SIG-M5 (cell line): ENCODE data around the gene C16orf90.

Experiments
- DNase-seq: peaks from one replicate; lab custom pipeline; 2025; lab: John Stamatoyannopoulos, UW

Gene C16orf90

DNA sequence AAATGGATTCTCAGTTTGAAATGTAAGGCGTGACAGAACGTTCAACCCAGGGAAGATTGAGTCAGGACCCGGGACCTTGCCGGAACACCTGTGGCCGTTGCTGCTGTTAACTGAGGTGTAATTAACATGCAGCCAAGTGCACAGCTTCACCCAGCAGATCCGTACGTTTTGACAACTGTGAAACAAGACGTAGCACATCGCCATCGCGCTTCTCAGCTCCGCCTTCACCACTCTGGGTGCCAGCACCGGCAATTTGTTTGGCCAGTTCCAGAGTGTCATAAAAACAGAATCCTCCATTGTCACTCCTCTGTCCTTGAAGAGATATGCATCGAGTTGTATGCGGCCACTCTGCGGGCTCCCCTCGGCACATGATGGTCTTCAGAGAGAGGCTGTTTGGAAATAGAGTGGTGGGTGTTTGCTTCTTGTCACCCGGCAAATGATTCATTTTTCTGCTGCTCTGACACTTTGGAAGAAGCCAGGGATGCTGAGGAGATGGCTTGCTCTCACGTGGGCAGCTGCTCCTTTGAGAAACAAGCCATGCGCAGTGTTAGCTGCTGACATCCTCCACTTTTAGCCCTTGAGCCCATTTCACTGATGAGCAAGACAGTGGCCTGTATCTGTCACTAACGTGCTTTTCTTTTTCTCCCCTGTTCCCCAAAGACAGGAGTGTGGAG is 29.2 kb downstream of the C16orf90 start:
- DNase-seq, result no peak

- DNase-seq, result no peak
Measured at GRCh38 chr16:3465301-3465700, 30.0 kb downstream of the C16orf90 start.

DNA sequence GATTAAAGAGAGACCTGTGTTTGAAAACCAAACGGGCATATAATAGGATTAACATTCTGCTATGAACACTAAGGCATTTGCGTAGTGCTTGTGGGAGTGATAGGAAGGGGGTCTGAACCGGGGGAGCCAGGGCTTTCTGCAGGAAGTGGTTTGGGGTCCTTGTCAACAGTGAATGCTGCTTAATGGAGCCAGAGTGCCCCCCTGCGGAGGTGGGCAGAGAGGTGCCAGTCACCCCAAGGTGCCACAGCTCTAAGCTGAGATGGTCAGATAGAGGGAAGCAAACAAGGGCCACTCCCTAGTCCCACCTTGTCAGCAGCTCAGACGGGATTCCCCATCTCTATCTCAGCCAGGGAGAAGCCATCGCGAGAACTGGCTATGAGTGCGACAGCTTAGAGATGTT is 34.1 kb downstream of the C16orf90 start:
- no peak for DNase-seq

- no peak for DNase-seq
Measured at GRCh38 chr16:3460585-3460984, 34.7 kb downstream of the C16orf90 start.

DNA sequence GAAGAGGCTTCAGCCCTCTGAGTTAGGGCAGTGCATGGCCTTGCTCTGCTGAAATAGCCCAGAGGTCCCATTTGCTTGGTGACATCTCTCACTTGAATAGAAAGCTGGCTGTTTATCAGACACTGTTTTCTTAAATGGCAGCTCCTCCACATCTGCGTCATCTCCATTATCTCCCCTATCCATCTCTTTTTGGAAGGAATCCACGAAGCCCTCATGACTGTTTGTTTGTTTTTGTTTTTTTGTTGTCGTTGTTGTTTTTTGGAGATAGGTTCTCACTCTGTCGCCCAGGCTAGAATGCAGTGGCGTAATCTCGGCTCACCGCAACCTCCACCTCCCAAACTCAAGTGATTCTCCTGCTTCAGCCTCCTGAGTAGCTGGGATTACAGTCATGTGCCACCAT is 35.2 kb downstream of the C16orf90 start:
- no peak for DNase-seq

GRCh38 chr16:3459401-3460090 is 35.7 kb downstream of the C16orf90 start:
- DNase-seq, result no peak

- no peak for DNase-seq
Measured at GRCh38 chr16:3458852-3459361, 36.4 kb downstream of the C16orf90 start.

DNA sequence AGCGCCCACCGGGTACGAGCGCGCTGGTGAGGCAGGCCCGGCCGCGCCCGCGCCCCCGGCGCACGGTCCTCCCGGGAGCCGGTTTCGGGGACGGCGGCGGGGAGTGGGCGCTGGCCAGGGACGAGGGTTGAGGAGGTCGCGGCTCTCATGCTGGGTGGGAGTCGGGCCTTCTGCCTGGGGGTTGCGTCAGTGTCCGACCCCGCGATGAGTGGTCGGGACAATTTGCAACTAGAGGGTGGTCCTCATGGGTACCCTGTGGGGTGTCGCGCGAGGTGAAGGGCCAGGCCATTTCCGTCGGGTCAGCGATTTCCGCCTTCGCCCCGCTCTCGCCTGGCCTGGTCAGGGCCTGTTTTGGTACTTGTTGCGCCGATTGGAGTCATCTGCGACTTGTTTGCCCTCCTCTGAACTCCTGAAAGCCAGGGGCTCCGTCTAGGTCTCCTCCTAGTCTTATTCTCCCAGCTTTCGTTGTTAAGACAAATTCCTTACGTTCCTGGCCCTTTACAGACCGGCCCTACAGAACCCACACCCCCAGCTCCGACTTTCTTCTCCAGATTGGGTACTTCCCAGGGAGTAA is 36.9 kb downstream of the C16orf90 start:
- DNase-seq, result no peak

DNA sequence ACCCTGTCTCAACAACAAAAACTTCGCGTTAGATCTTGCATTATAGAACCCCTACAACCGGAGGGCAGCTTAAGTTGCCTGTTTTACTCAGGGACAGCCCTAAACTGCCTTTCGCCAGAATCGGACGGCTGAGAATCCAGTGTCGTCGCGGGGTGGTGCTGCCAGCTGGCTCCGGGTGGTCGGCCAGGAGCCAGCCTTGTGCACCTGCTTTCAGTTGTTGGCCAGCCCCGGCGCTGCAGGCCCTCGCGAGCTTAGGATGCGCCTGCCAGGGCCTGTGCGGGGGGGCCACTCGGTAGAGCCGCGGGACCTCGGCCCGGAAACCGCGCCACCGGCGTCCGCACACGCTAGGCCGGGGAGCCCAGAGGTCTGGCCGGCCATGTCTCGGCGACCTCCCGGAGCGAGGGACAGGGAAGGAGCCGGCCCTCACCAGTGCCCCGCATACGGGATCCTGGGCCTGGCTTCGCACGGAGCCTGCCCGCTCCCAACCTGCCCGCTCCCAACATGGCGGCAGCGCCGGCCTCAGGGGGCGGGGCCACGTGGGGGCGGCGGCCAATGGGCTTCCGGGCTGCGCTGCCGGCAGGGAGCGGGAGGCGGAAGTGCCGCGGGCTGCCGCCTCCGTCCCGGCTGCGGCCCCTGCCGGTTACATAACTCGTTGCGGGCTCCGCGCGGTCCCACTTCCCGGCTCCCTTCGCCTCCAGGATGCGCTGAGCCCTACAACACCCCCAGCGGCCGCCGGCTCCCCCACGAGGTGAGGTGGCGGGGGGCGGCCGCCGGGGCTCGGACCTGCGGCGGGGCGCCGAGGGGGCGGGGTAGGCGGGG is 37.6 kb downstream of the C16orf90 start:
- no peak for DNase-seq

DNA sequence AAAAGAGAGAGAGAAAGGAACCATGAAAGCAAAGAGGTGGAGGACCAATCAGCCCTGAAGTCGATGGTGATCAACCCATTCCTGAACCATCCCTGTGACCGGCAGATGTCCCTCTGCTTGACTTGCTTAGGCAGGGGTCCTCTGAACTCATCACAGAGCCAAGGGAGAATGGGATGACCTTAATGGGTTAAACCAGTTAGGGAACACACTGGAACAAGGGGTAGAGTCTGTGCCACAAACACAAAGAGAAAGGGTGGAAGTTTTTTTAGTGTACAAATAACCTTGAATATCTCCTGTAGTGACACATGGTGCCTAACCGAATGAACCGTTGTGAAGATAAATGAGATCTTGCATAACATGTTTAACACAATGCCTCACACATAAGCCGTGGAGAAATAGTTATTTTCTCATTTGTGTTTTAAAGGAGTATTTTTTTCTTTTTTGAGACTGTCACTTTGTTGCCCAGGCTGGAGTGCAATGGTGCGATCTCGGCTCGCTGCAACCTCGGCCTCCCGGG is 40.6 kb downstream of the C16orf90 start:
- DNase-seq, result no peak

GRCh38 chr16:3454093-3454492 is 41.2 kb downstream of the C16orf90 start:
- no peak for DNase-seq

GRCh38 chr16:3444032-3444388 is 51.3 kb downstream of the C16orf90 start:
- DNase-seq, result no peak
